Lower leg skin (tissue), 4 donors: ENCODE measurements around the gene DUOXA2. TPM values are rescaled to one million over a fixed set of nuclear protein-coding genes. Genes with fewer than 3 reads are reported as not detected.
"Not testable (repeated sequence)": the region's sequence is repeated elsewhere in the genome, so short reads cannot be mapped to it uniquely, and the experiment has no call there.

ENCODE experiments used
- DNase-seq, 2 donors: peaks; one replicate each; pipeline ENCODE4 v3.0.0-alpha.2; 2019; ENCODE audit warnings: low spot score in 2 of 2
- H3K4me3 ChIP-seq: fragments of 200-600 bp; sonication (generic); 2 replicates; pipeline ENCODE4 v1.5.1; 2017; ENCODE audit warnings: mild to moderate bottlenecking, low read depth; ENCODE audit not compliant: poor library complexity, severe bottlenecking
- POLR2A ChIP-seq, 2 donors: fragments of 450-650 bp; IDR thresholded peaks; one replicate each; pipeline ENCODE4 v1.6.1; 2016 to 2017; ENCODE audit warnings: antibody characterized with exemption in 2 of 2, mild to moderate bottlenecking in 1 of 2, moderate library complexity in 1 of 2
- WGBS, 2 donors: methylation state at CpG; one replicate each; pipeline ENCODE4 v1.1.5; 2018; 5-methylcytosine and 5-hydroxymethylcytosine counted together
- intact Hi-C: fragments of 100-400 bp; cut with DNase I; formaldehyde crosslinking; loops from one replicate; pipeline ENCODE4 v1.15.0; 2023; ENCODE audit warnings: low total_unique reads
- total RNA-seq, 4 donors: library from RNA; depleted of rRNA; stranded (reverse); fragments of >200 nt; gene quantifications; one replicate each; pipeline ENCODE4 v1.1.0, GENCODE V29; 2016
- TF ChIP-seq, protein P1 (sequence below), 3 donors: fragments of 450-650 bp; IDR thresholded peaks; one replicate each; pipeline ENCODE4 v1.5.1; 2016; ENCODE audit warnings: antibody characterized with exemption in 3 of 3, mild to moderate bottlenecking in 3 of 3, moderate library complexity in 2 of 3

The DUOXA2 gene
- total RNA-seq, 4 donors from 2014 or later = not detected

DNA sequence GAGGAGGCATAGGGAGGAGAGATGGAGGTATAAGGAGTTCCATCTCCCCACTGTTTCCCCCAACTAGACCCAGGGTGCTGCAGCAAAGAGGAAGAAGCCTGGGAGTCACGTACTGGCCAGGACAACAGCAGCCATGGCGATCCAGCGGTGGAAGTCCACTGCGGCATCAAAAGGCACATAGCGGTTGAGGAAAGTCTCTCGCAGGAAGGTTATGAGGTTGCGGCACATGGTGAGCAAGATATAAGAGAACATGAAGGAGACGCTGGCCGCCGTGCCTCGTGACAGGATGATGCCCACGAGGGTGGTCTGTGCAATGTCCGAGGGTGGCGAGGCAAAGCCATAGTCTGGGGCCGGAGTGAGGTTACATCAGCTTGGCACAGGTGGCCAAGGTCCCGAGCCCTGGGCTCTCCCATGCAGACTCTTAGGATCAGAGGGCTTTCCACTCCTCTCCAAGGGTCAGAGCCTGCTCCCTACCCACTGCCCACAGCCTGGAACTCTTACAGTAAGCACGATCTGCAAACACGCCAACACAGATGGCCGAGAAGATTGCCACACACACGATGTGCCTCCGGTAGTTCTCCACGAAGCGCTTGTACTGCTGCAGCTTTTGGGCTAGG is 14.5 kb upstream of the DUOXA2 start:
- no peak for DNase-seq
- H3K4me3 ChIP-seq = no peak overlapping the region
- intact Hi-C loops = no loop called here
- WGBS, 2 donors = 87 to 91% methylated on average over 23 of the region's 23 CpGs
- TF ChIP-seq, protein P1, sequence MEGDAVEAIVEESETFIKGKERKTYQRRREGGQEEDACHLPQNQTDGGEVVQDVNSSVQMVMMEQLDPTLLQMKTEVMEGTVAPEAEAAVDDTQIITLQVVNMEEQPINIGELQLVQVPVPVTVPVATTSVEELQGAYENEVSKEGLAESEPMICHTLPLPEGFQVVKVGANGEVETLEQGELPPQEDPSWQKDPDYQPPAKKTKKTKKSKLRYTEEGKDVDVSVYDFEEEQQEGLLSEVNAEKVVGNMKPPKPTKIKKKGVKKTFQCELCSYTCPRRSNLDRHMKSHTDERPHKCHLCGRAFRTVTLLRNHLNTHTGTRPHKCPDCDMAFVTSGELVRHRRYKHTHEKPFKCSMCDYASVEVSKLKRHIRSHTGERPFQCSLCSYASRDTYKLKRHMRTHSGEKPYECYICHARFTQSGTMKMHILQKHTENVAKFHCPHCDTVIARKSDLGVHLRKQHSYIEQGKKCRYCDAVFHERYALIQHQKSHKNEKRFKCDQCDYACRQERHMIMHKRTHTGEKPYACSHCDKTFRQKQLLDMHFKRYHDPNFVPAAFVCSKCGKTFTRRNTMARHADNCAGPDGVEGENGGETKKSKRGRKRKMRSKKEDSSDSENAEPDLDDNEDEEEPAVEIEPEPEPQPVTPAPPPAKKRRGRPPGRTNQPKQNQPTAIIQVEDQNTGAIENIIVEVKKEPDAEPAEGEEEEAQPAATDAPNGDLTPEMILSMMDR (IDR thresholded peaks at IDR 0.05) = no peak
- no peak for TF ChIP-seq POLR2A (IDR thresholded peaks at IDR 0.05)

DNA sequence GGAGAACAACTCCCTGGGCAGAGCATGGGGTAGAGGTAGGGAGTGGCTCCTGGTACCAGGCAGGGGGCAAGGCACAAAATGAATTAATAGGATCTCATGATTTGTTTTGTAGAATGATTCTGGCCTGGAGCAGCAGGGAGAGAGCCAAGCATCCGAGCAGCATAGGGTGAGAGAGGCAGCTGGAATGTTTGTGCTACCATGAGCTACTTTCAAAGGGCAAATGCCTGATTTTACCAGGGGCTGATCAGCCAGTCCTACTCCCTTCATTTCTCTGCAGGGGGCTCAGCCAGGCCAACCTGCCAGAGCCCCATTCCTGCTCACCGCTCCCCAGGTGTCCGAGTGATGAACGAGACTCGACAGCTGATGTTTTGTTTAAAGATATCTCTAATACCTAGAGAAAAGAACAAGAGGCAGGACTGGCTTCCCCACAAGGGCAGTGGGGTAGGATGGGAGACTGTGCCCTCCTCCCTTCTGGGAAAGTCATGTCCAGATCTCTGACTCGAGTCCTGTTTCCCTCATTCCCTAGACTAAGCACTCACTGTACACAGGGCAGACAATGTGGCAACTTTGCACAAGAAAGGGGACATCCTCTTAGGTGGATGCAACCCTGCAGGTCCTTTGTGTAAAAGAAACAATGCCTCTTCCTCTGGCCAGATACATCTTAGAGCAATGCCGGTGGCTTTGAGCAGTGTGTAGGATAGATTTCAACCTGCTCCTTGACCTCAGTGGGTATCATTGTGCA is 13.1 kb upstream of the DUOXA2 start:
- intact Hi-C loops = no loop called here
- TF ChIP-seq POLR2A (IDR thresholded peaks at IDR 0.05) = no peak
- TF ChIP-seq, protein P1 (IDR thresholded peaks at IDR 0.05) = no peak
- no peak for DNase-seq
- WGBS, 2 donors = 75 to 76% methylated on average over 7 of the region's 7 CpGs
- H3K4me3 ChIP-seq = no peak overlapping the region

DNA sequence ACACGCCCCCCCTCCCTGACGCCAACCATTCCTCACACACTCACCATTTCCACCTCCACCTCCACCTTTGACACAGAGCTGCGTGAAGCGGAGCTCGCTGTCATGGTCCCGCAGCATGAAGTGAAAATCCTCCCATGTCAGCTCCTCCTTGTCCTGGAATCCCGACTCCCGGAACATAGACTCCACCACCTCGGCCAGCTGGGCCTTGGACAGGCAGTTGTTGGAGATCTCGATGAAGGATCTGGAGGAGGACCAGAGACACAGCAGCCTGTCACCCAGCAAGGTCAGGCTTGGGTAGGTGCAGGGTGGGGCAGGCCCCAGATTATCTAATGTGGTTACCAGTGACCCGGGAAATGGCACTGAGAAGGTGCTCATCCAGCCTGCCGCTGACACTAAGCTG is 12.4 kb upstream of the DUOXA2 start:
- no peak overlapping the region for H3K4me3 ChIP-seq
- intact Hi-C loops = no loop called here
- WGBS, 2 donors = 94 to 96% methylated on average over 12 of the region's 12 CpGs
- DNase-seq = no peak
- TF ChIP-seq POLR2A (IDR thresholded peaks at IDR 0.05) = no peak
- TF ChIP-seq, protein P1 (IDR thresholded peaks at IDR 0.05) = no peak

DNA sequence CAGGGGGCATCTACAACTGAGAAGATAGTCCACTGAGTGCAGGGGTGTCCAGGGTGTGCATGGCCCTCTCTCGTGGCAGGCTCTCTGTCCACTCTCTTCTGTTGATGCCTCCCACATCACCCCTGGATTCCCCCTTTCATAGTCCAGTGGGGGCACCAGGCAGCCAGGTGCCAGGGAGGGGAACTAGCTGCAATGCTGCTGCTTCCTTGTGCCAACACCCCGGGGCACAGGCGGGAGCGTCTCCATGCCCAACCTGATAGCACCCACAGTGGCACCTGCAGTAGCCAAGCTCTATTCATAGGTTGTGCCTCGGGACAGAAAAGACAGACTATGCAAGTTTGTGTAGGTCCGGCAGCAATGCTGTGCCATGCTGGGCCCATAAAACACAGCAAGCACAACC is 11.9 kb upstream of the DUOXA2 start:
- intact Hi-C loops = no loop called here
- no peak for DNase-seq
- WGBS, 2 donors = 62 to 73% methylated on average over 6 of the region's 6 CpGs
- TF ChIP-seq, protein P1 (IDR thresholded peaks at IDR 0.05) = no peak
- no peak for TF ChIP-seq POLR2A (IDR thresholded peaks at IDR 0.05)
- H3K4me3 ChIP-seq = no peak overlapping the region

DNA sequence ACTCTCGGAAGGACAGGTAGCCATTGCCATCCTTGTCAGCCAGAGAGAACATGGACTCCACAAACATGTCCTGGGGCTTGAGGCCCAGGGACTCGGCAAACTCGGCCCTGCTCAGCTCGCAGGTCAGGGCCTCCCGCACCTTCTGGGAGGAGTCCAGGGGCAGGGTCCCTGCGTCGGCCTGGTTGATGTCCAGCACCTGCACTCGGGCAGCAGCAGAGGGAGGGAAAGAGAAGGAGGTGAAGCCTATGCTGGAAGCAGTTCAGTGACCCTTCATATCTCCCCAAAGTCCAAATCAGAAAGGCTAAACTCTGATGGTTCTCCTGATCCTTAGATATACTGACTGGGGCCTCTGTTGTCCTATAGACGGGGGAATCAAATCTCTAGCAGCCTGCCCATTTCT is 10.0 kb upstream of the DUOXA2 start:
- DNase-seq, H3K4me3 ChIP-seq, intact Hi-C loops: not testable (repeated sequence)
- WGBS, 2 donors = 91 to 92% methylated on average over 9 of the region's 9 CpGs

DNA sequence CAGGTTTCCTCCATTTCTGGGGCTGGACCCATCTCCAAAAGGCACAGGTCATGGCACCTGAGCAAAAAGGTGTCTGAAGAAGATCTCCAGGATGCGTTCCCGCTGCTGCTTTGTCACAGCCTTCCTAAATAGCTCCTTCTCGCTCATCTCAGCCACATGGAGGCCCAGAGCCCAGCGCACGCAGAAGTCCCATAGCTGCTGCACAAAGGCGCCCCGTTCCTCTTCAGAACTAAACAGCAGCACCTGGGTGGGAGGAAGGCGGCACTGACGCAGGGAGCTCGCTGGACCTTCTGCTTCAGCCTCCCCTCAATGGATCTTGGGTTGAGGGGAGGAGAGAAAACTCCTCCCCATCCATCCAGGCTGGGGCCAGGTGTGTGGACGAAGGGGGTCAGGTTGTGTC is 8.5 kb upstream of the DUOXA2 start:
- intact Hi-C loops = no loop called here
- no peak overlapping the region for H3K4me3 ChIP-seq
- TF ChIP-seq POLR2A (IDR thresholded peaks at IDR 0.05) = no peak
- TF ChIP-seq, protein P1 (IDR thresholded peaks at IDR 0.05) = no peak
- DNase-seq = peak in 1 of 2 donors; percentile 56
- whole genome bisulfite sequencing, 2 donors = 92 to 95% methylated on average over 11 of the region's 11 CpGs
